Measurements from ENCODE around the gene MVP. TPM values are rescaled to one million over a fixed set of nuclear protein-coding genes. Genes with fewer than 3 reads are reported as not detected.
A peak's percentile ranks its signal among the peaks of the same experiment; 100 is the strongest.

MVP gene
- total and polyA plus RNA-seq, 3 donors from 2014 or later, result 119 to 224 (median 147) TPM

DNA sequence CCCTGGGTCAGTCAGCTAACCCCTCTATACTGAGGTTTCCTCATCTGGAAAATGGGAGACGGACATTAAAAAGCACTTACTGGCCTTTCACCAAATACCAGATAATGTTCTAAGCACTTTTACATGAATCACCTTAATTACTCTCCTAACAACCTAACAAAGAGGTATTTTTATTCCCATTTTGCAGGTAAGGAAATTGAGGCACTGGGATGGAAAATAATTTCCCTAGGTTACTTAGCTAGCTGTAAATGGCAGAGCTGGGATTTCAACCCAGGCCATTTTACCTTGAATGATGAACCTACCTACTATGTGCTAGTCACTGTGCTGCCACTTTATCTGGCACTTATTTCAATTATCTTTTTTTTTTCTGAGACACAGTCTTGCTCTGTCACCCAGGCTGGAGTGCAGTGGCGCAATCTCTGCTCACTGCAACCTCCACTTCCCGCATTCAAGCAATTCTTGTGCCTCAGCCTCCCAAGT lies 26.0 kb upstream of the MVP start:
- Histone ChIP-seq H3K9me3 (no peaks in the 10 kb centered on the region), H3K27ac (no peak overlapping the region), H3K27me3 (no peaks in the 10 kb centered on the region), H3K4me3 (no peak overlapping the region), H3K4me1 (peaks cover 15% of the 10 kb centered on the region), H3K36me3 (ENCODE audit: low read depth, missing control alignments) (no peaks in the 10 kb centered on the region)
- DNase-seq, result no peak
- TF ChIP-seq, protein P1, sequence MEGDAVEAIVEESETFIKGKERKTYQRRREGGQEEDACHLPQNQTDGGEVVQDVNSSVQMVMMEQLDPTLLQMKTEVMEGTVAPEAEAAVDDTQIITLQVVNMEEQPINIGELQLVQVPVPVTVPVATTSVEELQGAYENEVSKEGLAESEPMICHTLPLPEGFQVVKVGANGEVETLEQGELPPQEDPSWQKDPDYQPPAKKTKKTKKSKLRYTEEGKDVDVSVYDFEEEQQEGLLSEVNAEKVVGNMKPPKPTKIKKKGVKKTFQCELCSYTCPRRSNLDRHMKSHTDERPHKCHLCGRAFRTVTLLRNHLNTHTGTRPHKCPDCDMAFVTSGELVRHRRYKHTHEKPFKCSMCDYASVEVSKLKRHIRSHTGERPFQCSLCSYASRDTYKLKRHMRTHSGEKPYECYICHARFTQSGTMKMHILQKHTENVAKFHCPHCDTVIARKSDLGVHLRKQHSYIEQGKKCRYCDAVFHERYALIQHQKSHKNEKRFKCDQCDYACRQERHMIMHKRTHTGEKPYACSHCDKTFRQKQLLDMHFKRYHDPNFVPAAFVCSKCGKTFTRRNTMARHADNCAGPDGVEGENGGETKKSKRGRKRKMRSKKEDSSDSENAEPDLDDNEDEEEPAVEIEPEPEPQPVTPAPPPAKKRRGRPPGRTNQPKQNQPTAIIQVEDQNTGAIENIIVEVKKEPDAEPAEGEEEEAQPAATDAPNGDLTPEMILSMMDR (IDR thresholded peaks at IDR 0.05), result no peak
- no peak for TF ChIP-seq POLR2A (IDR thresholded peaks at IDR 0.05)
- intact Hi-C loops (cut with DNase I; ENCODE audit: low total_unique reads), result no loop called here
- 96 to 99% methylated on average over 3 of the region's 3 CpGs for WGBS, 2 donors

DNA sequence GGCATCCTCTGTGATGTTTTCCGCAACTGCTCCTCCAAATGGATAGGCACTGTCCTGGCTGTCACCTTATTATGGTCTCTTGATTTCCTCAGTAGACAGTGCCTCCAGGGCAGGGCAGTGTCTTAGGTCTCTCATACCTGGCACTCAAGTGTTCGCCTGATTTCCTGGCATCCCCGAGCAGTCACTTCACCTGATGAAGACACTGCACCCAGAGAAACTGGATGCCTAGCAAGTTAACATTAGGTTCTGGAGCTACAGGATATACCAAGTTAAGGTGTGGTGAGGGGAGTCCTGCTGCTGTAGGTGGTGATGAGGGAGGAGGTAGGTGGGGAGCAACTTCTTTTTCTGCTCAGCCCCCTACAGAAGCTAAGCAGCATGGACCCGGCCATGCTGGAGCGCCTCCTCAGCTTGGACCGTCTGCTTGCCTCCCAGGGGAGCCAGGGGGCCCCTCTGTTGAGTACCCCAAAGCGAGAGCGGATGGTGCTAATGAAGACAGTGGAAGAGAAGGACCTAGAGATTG lies 17.8 kb upstream of the MVP start:
- 85 to 94% methylated on average over 4 to 8 of the region's 8 CpGs for WGBS, 2 donors
- TF ChIP-seq, protein P1 (IDR thresholded peaks at IDR 0.05), result no peak
- TF ChIP-seq POLR2A (IDR thresholded peaks at IDR 0.05), result no peak
- intact Hi-C loops (cut with DNase I; ENCODE audit: low total_unique reads), result no loop called here
- no peak overlapping the region for H3K27ac ChIP-seq
- H3K36me3 ChIP-seq (ENCODE audit: low read depth, missing control alignments), result no peaks in the 10 kb centered on the region
- no peaks in the 10 kb centered on the region for H3K9me3 ChIP-seq
- DNase-seq, result no peak
- peaks cover 12% of the 10 kb centered on the region for H3K4me1 ChIP-seq
- H3K27me3 ChIP-seq, result no peaks in the 10 kb centered on the region
- no peak overlapping the region for H3K4me3 ChIP-seq

DNA sequence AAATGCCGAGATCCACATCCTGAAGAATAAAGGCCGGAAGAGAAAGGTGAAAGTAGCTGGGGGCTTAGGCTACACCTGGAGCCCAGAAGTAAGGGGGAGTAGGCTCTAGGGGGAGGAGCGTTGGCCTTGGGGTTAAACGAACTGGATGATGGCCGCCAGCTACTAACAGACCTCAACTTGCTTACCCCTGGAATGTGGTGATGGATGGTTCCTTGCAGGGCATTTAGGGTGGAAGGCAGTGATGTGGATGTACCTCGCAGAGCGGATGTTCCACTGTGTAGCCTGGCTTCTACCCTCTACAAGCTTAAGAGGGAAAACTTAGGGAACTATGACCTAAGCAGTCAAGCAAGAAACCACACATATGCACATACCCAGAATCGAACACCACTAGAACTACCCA lies 16.2 kb upstream of the MVP start:
- no peaks in the 10 kb centered on the region for H3K36me3 ChIP-seq (ENCODE audit: low read depth, missing control alignments)
- intact Hi-C loops (cut with DNase I; ENCODE audit: low total_unique reads), result no loop called here
- H3K27me3 ChIP-seq, result no peaks in the 10 kb centered on the region
- H3K9me3 ChIP-seq, result no peaks in the 10 kb centered on the region
- 57 to 65% methylated on average over 8 of the region's 8 CpGs for WGBS, 2 donors
- TF ChIP-seq, protein P1 (IDR thresholded peaks at IDR 0.05), result no peak
- no peak for TF ChIP-seq POLR2A (IDR thresholded peaks at IDR 0.05)
- peak overlapping the region in 1 of 2 donors; percentile 89 for H3K4me3 ChIP-seq
- peaks cover 26% of the 10 kb centered on the region for H3K4me1 ChIP-seq
- H3K27ac ChIP-seq, result peak overlapping the region in 1 of 2 donors; percentile 93
- DNase-seq, result no peak

DNA sequence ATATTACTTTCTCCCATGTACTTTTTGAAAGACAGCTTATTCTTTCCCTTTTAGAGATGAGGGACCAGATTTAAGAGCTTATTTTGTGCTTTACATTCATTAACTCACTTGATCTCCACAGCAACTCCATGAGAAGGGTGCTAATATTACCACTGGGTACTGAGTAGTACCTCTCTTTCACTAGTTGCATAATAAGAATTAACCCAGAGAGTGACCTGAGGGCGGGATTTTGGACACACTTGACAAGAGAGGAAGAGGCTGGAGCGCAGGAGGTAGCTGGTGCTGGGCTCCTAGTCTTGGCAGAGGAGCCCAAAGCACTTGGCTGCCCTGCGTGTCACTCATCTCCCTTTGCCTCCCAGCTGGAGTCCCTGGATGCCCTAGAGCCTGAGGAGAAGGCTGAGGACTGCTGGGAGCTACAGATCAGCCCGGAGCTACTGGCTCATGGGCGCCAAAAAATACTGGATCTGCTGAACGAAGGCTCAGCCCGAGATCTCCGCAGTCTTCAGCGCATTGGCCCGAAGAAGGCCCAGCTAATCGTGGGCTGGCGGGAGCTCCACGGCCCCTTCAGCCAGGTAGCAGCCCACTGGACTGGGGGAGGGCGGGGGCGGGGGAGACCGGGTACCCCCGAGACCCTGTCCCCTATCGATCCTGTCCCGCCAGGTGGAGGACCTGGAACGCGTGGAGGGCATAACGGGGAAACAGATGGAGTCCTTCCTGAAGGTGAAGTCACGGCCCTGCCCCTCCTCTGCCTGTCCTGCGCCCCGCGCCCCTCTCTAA lies 15.6 kb upstream of the MVP start:
- Histone ChIP-seq H3K4me1 (peaks cover 33% of the 10 kb centered on the region), H3K36me3 (ENCODE audit: low read depth, missing control alignments) (no peaks in the 10 kb centered on the region), H3K27ac (peak overlapping the region; percentile 93 to 94), H3K4me3 (peak overlapping the region; percentile 66 to 89), H3K9me3 (no peaks in the 10 kb centered on the region), H3K27me3 (no peaks in the 10 kb centered on the region)
- DNase-seq, result peak; percentile 59
- TF ChIP-seq, protein P1 (IDR thresholded peaks at IDR 0.05), result no peak
- no peak for TF ChIP-seq POLR2A (IDR thresholded peaks at IDR 0.05)
- intact Hi-C loops (cut with DNase I; ENCODE audit: low total_unique reads), result no loop called here
- WGBS, 2 donors, result 2 to 8% methylated on average over 4 to 25 of the region's 26 CpGs
